Measurements from ENCODE around the gene BCAS3.

GRCh38 chr17:60920107-60920506 lies 242.5 kb downstream of the BCAS3 start:
- no peak for TF ChIP-seq CTCF (IDR thresholded peaks at IDR 0.05 in 4 of 5, conservative IDR thresholded peaks at IDR 0.05 in 1 of 5)
- no peak for TF ChIP-seq POLR2A (IDR thresholded peaks at IDR 0.05)
